Suprapubic skin (tissue), 4 donors: ENCODE data around the gene LITAFD.

Experiments
- EP300 ChIP-seq: sonication (generic); formaldehyde crosslinking; IDR thresholded peaks from one replicate; pipeline ENCODE4 v1.6.1; 2017; ENCODE audit warnings: antibody characterized with exemption
- POLR2A ChIP-seq, 2 donors: fragments of 450-650 bp; IDR thresholded peaks; one replicate each; pipeline ENCODE4 v1.6.1; 2017; ENCODE audit warnings: antibody characterized with exemption in 2 of 2, mild to moderate bottlenecking in 2 of 2, moderate library complexity in 2 of 2
- POLR2AphosphoS5 ChIP-seq, 3 donors: sonication (generic); formaldehyde crosslinking; IDR thresholded peaks; one replicate each; pipeline ENCODE4 v1.6.1; 2017; ENCODE audit warnings: antibody characterized with exemption in 3 of 3
- TF ChIP-seq, protein P1 (sequence below), 2 donors: fragments of 200-600 bp in 1 of 2; fragments of 450-650 bp in 1 of 2; sonication (generic) in 1 of 2; IDR thresholded peaks; one replicate each; pipeline ENCODE4 v1.5.1; 2016 to 2019; ENCODE audit warnings: antibody characterized with exemption in 2 of 2, mild to moderate bottlenecking in 1 of 2, moderate library complexity in 1 of 2

DNA sequence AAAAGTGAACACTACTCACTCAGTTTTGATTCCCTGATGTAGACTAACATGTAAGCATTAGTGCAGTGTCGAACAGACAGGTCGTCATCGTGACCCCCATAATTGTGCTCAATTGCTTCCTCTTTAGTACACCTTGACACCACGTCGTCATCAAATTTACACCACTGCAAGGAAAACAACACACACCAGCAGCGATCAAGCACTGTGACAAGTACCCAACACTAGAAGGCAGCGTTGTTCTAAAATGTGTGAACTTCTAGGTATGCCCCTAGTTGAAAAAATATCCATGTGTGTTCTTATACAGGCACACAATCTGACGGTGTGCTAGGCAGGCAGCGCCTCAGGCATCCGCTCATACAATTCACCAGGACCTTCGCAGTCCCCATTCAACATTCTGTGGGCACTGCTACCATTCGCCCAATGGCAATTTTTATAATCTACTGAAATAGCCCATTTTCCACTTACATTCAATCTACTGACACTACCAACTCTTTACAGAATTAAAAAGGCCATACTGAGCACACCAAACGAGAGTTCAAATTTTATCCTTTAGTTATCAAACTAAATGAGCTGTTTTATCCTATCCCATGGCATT is 23.1 kb downstream of the LITAFD start:
- TF ChIP-seq POLR2AphosphoS5 (IDR thresholded peaks at IDR 0.05) (no peak), POLR2A (IDR thresholded peaks at IDR 0.05) (no peak), EP300 (no peak)
- TF ChIP-seq, protein P1, sequence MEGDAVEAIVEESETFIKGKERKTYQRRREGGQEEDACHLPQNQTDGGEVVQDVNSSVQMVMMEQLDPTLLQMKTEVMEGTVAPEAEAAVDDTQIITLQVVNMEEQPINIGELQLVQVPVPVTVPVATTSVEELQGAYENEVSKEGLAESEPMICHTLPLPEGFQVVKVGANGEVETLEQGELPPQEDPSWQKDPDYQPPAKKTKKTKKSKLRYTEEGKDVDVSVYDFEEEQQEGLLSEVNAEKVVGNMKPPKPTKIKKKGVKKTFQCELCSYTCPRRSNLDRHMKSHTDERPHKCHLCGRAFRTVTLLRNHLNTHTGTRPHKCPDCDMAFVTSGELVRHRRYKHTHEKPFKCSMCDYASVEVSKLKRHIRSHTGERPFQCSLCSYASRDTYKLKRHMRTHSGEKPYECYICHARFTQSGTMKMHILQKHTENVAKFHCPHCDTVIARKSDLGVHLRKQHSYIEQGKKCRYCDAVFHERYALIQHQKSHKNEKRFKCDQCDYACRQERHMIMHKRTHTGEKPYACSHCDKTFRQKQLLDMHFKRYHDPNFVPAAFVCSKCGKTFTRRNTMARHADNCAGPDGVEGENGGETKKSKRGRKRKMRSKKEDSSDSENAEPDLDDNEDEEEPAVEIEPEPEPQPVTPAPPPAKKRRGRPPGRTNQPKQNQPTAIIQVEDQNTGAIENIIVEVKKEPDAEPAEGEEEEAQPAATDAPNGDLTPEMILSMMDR (IDR thresholded peaks at IDR 0.05): no peak
